ENCODE measurements around the gene EFNA4.

GRCh38 chr1:155091071-155092051, 27.8 kb downstream of the EFNA4 start:
- TF ChIP-seq FOXA1 (IDR thresholded peaks at IDR 0.05) (no peak), BHLHE40 (IDR thresholded peaks at IDR 0.05; ENCODE audit: borderline replicate concordance) (no peak)

Data from HEK293T (cell line).